Activated CD8-positive, alpha-beta memory T cell treated with anti-CD3 and anti-CD28 coated beads for 1 hour (primary cell): ENCODE results near the gene UBA1.
A peak's percentile ranks its signal among the peaks of the same experiment; 100 is the strongest.

Source experiments
- DNase-seq, 2 donors: peaks; one replicate each; pipeline ENCODE4 v3.0.0-alpha.2; 2020; ENCODE audit warnings: low read depth in 1 of 2; ENCODE audit errors: extremely low read depth in 1 of 2

Gene UBA1

DNA sequence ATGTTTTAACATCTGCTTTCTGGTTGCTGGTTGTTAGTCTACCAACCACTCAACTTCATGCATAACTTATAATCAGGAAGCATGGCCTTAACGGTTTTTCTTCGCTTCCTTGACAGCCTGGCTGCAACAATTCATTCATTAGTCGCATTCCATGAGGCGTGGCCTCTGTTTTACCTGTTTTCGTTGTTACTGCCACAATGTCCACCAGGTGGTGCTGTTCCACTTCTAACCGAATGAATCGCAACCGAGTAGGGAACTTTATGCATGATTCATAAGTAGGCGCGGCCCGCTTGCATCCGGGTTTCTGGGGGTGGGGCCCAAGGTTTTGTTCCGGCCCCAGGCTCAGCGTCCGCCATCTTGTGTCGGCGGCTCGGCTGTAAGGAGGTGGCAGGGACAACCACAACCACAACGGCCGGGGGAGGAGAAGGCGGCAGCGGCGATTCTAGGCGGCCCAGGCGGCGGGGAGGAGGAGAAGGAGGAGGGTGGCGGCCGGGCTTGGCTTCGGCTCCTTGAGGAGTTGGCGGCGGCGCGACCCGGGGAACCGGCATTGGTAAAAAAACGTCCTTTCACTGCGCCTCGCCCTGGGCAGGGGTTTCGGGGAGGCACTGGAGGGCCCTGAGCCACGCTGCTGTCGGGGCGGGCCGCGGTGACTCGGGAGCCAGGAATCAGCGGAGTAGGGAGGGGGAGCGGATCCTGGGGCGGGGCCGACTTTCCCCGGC lies at the start of gene UBA1:
Gene UBA1, plus strand, starts transcription at position 355 of the 719 bp plus-strand sequence. CDS start 4,974 bp downstream, outside the sequence.
- DNase-seq = peak; percentile 77 to 97

DNA sequence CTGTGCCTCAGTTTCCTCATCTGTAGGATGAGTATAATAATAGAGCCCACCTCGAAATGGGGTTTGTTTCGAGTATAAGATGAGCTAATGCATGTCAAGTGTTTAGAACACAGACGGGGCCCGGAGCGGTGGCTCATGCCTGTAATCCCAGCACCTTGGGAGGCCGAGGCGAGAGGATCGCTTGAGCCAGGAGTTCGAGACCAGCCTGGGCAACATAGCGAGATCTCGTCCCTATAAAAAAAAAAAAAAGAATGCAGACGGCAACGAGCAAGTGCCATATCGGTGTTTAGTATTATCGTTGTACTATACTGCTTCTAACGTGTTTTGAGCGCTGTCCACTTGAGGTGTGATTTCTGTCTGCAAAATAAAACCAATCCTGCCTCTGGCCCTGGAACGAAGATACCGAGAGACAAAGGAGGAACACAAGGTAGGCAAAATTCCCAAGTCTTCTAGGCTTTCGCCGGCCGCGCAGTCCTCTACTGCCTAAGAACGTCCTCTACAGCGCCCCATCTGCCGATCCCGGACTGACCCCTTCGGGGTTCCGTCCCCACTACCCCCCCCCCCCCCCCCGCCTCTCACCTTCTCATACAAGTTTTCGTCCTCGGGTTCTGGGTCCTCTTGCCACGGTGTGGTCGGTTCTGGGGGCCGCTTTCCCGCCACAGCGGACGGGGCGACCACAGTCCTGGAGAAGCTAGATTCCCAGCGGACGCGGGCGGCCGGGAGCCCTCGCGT lies 49.6 kb upstream of the UBA1 start:
- no peak for DNase-seq

DNA sequence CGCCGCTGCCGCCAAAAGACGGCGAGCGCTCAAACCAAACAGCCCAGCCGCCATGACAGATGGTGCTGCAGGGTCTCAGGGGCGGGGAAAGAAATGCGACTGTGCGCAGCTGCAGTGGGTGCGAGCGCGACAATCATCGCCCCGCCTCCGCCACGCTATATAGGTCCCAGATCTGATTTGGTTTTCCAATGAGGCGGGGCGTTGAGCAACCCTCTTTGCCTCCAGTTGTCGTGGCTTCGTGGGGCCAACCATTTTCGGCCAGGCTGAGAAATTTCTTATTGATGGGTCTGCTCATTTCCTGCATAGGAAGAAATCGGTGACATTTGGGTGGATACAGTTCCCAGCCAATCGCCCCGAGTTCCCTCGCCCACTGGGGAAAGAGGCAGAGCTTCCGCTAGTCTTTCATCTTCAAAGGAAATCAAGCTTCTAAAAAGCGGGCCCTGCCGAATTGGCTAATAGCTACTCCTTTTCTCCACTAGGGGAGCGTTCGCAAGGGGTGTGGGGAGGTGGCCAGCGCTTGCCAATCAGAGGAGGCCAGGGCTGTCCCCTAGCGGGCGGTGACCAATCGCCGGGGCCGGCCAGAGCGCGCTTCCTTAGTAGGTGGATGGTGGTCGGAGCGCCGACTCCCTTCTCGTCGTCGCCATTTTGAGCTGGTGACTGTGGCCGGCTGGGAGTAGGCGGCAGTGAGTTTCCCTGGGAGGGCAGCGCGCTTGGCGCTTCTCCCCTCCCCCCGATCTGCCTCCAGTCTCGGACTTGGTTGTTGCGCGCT lies 48.8 kb upstream of the UBA1 start, which contains the start of the genes NDUFB11 and RBM10:
Gene NDUFB11, minus strand, starts transcription at position 77 of the 769 bp plus-strand sequence. Its CDS starts 23 bp downstream, at position 54.
Gene RBM10, plus strand, starts transcription at position 596 of the 769 bp plus-strand sequence. CDS start 2,261 bp downstream, outside the sequence.
- DNase-seq = peak; percentile 73

DNA sequence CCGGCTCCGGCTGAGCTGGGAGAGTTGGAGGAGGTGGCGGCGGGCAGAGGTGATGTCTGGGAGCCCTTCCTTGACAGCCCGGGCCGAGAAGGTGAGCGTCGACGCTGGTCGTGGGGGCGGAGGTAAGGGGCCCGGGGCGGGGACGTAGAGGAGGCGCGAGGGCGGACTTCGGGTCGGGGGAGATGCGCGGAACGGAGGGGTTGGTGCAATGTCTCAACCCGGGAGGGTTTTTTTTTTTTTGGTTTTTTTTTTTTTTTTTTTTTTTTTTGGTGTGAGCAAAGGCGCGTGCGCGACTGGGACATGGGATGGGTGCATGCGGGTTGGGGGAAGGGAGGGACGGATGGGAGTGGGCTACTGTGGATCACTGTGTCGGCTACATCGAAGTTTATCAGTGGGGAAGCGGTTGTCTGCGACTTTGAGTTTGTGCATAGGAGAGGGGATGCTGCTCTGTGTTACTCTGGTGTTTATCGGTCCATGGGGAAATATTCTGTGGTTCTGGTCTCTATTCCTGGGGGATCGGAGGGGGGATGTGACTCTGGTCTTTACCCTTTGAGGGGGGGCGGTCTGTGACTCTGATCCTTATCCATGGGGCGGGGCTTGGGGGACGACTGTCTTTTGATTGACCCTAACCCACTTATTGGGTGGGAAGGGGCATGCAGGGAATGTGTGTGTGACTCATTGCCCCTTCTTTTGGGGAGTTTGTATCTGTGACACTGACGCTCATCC lies 48.1 kb upstream of the UBA1 start:
- DNase-seq = no peak

DNA sequence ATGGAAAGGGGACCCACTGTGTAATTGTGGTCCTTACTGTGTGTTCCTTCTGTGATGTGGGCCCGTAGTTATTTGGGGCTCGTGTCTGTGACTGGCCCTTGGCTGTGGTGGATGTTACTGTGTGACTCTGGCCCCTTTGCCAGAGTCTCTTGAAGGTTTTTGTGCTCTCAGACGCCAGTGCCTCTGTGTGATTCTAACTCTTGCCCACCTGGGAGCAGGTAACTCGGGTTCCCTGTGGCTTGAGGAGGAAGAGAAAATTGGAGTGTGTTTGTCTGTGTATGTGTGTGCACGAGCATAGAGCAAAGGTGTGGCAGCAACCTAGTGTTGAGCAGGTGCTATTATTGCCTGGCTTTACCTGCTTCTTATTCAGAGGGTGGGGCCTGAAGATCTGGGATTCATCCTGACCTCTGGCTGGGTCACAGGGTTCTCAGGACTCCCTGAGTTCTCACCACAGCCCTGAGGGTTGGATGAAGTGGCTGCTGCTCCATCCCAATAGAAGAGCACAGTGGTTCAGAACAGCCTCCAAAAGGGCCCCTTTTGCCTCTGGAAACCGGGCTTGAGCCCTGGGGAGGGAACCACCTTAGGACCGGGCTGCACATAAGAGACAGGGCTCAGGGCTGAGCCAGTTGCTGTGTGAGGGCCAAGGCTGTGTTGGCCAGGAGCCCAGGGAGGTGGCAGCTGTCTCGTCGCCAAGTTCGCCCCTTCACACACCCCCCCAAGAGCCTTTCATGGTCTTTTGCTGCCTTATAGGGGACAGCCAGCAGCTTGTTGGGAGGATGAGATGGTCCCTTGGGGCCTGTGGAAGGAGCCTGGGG lies 47.3 kb upstream of the UBA1 start:
- no peak for DNase-seq

DNA sequence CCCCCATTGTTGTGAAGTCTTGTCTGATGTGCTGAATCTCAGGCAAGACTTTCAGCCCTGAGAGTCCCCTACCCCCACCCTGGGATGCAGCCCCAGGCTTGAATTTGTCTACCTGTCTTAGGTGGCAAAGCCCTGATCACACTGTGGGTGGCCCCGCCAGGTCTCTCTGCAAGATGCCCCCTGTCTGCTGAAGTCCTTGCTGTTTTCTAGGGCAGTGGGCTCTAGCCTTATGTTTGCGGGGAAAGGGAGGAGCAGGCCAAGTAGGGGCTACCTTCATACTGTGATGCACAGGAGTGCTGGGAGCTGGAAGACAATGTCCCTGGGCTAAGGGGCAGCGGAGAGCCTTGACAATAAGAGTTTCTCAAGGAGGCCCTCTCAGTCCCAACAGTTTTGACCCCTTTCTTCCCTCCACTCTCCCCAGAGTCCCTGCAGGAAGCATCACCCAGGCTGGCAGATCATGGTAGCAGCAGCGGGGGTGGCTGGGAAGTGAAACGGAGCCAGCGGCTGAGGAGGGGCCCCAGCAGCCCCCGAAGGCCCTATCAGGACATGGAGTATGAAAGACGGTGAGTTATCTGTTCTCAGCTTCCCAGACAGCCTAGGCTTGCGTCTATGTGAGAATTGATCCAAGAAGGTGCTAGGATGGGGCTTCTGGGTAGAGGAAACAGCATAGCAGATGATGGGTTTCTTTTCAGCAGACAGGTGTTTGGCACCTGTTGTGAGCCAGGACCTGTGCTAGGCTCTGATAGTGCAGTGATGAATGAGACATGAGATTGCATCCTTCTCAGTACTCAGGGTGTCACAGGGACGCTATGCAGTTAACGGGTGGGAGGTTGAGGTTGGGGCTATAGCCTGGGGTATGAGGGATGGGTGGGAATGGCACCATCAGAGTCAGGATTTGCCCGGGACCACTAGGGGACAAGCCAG lies 46.4 kb upstream of the UBA1 start:
- no peak for DNase-seq

DNA sequence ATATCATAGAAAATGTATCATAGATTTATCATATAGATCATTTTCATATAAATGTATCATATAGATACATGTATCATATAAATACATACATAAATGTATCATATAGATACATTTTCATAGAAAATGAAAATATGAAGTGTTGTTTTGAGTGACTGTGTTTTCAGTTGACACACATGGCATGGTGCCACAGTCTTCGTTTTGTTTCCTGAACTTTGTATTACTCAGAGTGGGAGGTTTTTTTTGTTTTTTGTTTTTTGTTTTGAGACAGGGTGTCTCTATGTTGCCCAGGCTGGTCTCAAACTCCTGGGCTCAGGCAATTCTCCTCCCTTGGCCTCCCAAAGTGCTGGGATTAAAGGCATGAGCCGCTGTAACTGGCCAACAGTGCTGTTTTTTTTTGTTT lies 44.7 kb upstream of the UBA1 start:
- DNase-seq = no peak

DNA sequence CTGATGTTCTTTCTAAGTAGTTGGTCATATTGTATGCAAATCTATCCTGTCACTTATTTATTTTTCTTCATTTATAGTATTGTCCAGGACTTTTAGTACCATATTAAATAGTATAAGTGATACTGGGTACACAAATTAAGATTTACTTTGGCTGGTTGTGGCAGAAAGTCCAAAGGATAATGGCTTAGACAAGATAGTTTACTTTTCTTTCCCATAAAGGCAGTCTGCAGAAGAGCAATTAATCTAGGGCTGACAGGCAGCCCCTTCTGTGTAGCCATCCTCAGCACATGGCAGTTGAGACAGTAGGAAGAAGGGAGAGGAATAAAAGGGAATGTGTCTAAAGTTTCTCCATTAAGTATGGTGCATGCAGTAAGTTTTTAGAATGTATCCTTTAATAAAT lies 42.2 kb upstream of the UBA1 start:
- DNase-seq = no peak

DNA sequence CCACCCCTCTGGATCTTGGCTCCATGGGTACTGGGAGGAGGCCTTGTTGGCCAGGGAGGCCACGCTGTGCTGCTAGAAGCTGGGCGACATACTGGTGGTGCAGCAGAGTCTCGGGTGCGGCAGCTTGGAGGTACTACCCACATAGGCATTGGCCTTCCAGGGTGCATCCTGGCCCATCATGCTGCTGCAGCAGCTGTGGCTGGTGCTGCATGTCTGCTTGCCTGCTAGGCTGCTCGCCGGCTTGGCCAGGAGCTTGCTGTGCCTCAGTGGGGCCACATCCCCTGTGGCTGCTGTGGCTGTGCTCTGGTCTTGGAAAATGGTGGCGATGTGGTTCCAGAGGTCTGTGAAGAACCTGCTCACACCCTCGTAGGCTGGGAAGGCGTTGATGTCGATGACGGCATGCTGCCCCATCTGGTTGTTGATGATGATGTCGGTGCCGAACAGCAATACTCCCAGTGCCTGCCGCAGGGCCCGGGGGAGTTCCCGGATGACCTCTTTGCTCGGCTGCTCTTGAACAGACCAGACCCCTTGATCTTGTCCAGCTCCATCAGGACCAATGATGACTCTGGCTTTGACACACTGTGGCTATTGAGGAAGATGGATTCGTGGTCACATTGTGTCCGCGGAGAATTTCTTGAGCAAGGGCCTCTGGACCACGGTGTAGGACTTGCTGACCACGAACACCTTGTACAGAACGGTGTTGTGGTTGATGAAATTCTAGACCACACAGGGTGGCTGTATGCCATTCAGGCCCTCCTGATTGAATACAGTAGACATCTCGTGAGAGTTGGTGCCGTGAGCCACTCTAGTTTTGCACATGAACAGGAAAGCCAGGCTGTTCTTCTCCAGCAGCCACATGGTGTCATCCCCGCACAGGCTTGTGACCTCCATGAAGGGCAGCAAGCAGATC lies 36.8 kb upstream of the UBA1 start:
- no peak for DNase-seq

DNA sequence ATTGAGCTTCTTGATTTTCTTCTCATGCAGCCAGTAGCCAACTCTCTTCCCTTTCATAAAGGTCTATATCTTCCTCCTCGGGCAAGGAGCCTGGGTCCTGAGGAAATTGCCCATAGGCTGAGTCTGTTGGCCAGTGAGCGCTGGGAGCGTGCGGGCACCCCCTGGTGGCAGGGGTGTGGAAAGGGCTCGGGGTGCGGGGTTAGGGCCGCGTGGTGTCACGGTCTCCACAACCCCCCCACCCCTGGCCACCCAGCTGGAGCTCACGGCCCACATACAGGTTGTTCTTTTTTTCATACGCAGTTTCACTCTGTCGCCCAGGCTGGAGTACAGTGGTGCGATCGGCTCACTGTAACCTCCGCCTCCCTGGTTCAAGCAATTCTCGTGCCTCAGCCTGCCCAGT lies 35.5 kb upstream of the UBA1 start:
- no peak for DNase-seq

DNA sequence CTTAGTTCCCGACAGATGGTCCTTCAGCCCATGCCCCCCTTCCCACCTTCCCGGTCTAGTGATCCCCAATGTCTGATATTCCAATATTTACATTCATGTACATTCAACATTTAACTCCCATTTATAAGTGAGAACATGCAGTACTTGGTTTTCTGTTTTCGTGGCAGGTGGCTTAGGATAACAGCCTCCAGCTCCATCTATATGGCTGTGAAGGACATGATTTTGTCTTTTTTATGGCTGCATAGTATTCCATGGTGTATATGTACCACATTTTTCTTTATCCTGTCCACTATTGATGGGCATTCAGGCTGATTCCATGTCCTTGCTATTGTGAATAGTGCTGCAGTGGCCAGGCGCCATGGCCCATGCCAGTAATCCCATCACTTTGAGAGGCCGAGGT lies 34.8 kb upstream of the UBA1 start:
- DNase-seq = no peak

DNA sequence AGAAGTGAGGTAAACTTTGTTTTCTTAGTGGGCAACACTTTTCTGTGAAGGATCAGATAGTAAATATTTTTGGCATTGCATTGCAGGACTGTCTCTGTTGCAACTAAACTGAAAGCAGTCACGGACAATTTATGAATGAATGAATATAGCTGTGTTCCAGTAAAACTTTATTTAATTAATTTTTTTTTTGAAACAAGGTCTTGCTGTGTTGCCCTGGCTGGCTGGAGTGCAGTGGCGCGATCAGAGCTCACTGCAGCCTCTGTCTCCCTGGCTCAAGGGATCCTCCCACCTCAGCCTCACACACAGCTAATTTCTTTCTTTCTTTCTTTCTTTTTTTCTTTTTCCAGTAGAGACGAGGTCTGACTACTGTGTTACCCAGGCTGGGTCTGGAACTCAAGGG lies 32.8 kb upstream of the UBA1 start:
- no peak for DNase-seq

DNA sequence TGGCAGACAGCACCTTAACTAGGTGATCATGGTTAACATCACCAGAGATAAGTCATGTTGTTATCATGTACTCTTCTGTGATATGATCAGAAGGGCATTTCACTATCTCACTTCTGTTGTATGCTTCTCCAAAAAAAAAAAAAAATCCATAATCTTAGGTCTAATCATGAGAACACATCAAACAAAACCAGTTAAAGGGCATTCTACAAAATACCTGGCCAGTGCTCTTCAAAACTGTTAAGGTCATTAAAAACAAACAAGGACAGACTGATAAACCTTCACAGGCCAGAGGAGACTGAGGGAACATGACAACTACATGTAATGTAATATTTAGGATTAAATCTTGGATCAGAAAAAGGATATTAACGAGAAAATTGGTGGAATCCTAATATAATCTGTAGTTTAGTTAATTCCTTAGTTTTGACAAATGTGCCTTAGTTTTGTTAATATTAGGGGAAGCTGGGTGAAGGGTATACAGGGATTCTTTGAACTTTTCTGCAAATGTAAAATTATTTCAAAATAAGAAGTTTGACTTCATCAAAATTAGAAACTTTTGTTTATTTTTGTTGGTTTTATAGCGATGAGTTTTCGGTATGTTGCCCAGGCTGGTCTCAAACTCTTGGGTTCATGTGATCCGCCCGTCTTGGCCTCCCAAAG lies 30.6 kb upstream of the UBA1 start:
- DNase-seq = no peak

DNA sequence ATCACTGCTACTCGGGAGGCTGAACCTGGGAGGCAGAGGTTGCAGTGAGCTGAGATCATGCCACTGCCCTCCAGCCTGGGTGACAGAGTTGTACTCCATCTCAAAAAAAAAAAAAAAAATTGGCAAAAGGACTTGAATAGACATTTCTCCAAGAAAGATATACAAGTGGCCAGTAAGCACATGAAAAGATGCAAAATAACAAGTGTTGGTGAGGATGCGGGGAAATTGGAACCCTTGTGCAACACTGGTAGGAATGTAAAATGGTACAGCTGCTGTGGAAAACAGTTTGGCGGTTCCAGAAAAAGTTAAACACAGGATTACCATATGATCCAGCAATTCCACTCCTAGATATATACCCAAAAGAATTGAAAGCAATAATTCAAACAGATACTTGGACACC lies 29.2 kb upstream of the UBA1 start:
- no peak for DNase-seq

DNA sequence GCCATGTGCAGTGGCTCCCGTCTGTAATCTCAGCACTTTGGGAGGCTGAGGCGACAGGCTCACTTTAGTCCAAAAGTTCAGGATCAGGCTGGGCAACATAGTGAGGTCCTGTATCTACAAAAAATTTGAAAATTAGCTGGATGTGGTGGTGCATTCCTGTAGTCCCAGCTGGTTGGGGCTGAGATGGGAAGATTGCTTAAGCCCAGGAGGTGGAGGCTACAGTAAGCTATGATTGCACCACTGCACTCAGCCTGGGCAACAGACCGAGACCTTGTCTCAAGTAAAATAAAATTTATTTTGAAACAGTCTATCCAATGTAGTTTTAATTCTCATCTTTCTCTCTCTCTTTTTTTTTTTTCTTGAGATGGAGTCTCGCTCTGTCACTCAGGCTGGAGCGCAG lies 27.5 kb upstream of the UBA1 start:
- no peak for DNase-seq

DNA sequence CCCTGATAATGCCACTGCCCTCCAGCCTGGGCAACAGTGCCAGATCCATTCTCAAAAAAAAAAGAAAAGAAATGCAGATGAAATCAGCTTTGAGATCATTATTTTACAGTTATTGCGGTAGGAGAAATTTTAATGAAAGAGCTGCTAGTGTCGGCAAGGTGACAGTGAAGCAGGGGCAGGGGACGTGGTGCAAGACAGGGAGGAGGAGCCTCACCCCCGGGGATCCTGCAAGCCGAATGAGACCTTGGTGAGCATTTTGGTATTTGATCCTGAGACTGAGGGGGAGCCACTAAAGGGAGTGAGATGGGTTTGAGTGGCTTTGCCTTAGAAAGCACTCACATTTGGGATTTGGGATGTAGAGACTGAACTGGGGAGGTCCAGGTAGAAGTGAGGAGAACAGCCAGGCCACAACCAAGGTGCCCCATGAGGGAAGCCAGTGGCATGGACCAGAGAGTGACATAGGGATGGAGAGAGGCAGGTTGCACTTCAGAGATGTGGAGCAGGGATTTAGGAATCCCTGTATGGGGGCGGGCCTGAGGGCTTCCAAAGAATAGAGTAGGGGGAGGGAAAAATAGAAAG lies 25.0 kb upstream of the UBA1 start:
- no peak for DNase-seq

DNA sequence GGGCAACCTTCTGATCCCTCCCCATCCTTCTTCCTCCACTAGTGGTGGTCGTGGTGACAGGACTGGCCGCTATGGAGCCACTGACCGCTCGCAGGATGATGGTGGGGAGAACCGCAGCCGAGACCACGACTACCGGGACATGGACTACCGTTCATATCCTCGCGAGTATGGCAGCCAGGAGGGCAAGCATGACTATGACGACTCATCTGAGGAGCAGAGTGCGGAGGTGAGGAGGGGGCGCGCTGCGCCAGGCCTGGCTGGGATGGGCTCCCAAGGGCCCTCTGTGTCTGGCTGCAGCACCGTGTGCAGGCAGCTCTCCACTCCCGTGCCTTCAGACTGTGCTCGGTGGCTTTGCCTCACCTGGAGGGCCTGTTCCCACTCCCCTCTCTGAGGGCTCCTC lies 24.4 kb upstream of the UBA1 start:
- no peak for DNase-seq
